SW 1271 (cell line): ENCODE data around the gene TBC1D32.
A peak's percentile ranks its signal among the peaks of the same experiment; 100 is the strongest.
"Not testable (repeated sequence)": the region's sequence is repeated elsewhere in the genome, so short reads cannot be mapped to it uniquely, and the experiment has no call there.

Experiments
- DNase-seq, 2 experiments: peaks; one replicate each; lab custom pipeline; 2025; lab: John Stamatoyannopoulos, UW

The TBC1D32 gene

DNA sequence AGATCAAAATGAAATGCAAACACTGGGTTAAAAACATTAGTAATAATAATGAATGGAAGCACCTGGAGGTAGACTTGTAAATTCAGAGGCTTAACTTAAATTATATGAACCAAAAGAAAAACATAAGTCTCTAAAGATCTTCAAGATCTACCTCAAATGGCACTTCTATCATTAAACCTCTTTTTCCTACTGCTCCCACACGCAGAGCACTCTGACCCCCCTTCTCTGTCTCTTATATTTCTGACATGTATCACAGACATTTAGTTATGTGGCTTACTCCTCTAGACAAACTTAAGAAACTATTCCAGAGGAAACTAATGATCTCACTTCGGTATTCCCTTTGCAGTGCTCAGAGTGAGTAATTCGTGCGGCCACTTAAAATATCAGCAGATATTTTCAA lies 1.1 kb downstream of the TBC1D32 start:
- no peak for DNase-seq

DNA sequence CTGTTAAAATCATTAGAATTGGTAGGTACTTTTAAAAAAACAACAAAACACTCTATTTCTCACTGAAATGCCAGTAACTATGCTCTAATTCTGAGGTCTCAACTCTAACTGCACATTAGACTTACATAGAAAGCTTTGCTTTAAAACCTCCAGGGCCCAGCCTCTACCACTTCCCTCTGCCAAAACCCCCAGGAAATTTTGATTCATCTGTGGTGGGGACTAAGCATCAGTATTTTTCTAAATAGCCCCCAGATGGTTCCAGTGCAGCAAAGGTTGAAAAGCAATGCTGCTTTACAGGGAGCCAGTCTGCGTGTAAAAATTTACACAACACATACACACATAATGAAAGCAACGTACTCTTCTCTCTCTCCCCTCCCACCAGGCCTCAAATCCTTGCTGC lies 3.8 kb downstream of the TBC1D32 start:
- DNase-seq = no peak

DNA sequence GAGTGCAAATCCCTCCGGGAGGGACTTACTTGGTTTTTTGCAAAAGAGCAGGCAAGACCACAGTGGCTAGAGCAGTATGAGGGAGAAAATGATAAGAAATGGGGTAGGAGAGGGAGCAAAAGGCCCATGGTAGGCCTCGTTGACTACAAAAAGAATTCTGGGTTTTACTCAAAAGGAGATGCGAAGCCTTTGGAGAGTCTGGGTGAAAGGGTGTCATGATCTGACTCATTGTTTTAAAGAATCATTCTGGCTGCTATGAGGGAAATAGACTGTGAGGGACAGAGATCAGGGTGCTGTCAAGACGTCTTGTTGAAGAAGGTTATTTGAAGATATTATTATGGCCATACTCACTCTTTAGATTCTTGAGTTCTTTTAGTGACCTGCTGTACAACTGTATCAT lies 13.0 kb downstream of the TBC1D32 start:
- no peak for DNase-seq

DNA sequence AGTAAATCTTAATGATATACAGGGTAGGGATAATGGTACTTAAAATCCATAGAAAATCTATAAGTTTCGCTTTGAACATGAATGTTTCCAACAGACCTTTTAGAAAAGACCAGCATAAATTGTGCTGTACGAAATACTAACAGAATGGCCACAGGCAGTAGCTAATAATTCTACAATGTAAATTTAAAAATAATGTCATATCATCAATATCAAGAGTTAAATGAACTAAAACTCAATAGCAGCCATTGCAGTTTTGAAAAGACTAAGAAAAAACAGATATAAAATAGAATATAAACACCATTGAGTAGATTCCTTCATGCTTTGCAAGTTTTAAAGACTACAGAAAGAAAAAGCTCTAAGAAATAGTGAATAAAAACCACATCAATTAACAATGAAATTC lies 14.7 kb downstream of the TBC1D32 start:
- DNase-seq = no peak

DNA sequence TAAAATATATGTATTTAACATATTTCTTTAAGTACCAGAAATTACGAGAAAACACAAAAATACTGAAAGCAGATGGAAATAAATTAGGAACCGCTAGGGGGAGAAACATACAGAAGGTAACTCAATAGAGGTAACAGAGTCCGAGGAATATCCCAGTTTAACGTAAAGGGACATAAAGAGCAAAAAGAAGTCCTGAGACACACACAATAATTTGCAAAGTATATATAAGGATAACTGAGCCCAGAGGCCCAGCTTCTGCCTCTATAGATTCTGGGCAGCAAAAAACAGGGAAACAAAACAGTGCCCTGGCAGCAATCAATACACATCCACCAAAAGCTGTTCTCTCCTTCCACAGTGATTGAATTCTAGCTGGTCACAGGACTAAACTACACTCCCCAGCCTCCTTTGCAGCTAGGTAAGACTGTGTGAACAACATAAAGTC lies 15.1 kb downstream of the TBC1D32 start:
- DNase-seq = no peak

DNA sequence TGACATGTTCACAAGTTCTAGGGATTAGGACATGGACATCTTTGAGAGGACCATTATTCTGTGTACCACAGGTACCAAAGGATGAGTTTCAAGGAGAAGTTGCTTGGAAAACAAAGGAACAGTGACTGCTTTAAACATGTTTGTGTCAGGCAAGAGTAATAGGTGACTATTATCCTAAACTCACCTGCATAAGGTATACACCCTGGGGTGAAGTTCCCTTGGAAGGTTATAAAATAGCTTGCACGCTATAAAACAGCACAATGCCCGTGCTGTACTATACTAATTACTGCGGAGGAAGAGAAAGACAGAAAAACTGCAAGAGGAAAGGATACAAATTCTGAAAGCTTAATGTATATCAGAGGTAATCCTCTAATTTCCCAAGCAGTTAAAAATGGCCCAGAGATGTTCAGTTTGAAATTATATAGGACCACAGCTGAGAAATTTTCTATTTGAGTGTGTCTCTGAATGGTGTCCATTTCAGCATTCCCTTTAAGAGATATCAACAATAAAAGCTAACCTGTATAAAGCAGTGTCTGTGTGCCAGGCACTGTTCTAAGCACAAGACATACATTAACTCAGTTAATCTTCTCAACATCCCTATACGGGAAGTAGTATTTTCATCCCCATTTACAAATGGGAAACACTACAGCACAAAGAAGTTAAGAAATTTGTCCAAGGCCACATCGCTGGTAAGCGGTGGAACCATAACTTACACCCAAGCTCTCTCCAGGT lies 19.7 kb downstream of the TBC1D32 start:
- no peak for DNase-seq

DNA sequence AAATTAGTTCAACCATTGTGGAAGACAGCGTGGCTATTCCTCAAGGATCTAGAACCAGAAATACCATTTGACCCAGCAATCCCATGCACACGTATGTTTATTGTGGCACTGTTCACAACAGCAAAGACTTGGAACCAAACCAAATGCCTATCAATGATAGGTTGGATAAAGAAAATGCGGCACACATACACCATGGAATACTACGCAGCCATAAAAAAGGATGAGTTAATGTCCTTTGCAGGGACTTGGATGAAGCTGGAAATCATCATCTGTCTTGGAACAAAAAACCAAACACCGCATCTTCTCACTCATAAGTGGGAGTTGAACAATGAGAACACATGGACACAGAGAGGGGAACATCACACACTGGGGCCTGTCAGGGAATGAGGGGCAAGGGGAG lies 22.5 kb downstream of the TBC1D32 start:
- DNase-seq = not testable (repeated sequence)

DNA sequence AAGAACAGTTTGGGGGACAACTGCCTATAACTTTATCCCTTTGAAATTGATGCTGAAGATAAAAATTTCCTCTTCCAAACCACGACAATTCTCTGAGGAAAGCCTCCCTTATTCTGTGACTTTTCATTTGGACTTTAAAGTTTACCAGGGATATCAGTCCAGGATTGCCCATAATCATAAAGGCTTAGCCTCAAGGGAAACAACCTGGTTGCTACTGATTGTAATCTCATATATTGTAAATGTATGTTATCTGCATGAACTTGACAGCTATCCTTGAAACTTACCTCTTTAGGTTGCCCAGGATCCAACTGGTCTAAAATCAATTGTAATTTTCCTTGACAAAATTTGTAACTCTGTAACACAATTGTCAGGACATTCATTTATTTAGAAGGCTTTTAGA lies 23.8 kb downstream of the TBC1D32 start:
- no peak for DNase-seq

DNA sequence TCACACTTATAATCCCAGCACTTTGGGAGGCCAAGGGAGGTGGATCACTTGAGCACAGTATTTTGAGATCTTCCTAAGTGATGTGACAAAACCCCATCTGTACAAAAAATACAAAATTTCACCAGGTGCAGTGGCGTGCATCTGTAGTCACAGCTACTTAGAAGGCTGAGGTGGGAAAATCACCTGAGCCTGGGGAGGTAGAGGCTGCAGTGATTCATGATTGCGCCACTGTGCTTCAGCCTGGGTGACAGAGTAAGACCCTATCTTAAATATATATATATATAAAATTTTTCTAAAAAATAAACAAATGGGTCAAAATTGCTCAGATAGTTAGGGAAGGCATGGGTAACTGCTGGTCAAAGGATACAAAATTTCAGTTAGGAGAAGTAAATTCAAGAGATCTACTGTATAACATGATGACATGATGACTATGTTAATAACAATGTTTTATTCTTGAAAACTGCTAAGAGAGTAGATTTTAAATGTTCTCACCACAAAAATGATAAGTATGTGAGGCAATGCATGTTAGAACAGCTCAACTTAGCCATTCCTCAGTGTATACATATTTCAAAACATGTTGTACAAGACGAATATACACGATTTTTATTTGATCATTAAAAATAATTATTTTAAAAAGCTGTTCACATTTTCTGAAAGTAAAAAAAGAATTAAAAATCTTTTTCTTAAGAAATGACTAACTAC lies 24.4 kb downstream of the TBC1D32 start:
- no peak for DNase-seq

DNA sequence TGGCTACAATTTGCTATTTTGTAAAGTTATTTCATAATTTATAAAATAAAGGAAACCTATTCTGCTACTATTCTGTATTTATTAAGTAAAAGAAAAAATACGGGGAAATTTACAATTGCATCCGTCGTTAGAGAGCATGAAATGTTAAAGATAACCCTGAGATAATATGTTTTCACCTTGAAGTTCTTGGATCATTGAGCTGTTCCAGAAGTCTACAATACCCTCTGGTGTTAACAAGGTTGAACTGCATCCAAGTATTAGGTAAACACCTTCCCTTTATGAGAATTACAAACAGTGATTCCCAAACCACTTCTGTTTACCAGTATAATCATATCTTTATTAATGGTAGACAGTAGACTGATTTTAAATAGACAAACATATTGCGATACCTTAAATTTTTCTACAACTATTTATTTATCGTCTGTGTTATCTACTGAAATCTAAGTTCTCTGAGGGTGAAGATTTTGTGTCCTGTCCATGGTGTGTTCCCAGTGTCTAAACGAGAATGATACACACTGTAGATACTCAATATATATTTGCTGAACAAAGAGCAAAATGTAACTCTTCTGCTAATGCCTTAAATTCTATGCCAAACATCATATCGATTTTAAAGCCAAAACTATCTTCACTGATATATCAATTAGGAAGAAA lies 28.2 kb downstream of the TBC1D32 start:
- peak in 1 of 2 experiments; percentile 61 for DNase-seq

DNA sequence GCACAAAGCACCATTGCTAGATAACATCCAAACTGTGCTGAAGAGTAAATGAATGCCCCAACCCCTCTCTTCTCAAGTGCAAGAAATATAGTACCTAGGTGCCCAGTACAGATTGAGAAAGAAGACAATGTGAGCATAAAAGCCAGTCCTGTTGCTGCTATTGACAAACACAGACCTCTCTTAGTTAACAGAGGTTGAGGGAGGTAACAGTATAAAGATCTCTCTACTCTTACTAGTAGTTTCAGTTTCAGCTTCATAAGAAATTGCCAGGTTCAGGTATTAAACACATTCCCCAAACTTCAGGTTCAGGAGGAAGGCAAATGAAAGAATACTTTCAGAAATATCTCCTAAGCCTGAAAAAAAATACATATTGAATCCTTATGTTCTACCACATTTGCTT lies 31.4 kb downstream of the TBC1D32 start:
- DNase-seq = no peak

DNA sequence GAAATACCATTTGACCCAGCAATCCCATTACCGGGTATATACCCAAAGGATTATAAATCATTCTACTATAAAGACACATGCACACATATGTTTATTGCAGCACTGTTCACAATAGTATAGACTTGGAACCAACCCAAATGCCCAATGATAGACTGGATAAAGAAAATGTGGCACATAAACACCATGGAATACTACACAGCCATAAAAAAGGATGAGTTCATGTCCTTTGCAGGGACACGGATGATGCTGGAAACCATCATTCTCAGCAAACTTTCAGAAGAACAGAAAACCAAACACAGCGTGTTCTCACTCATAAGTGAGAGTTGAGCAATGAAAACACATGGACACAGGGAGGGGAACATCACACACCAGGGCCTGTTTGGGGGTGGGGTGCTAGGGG lies 33.1 kb downstream of the TBC1D32 start:
- not testable (repeated sequence) for DNase-seq

DNA sequence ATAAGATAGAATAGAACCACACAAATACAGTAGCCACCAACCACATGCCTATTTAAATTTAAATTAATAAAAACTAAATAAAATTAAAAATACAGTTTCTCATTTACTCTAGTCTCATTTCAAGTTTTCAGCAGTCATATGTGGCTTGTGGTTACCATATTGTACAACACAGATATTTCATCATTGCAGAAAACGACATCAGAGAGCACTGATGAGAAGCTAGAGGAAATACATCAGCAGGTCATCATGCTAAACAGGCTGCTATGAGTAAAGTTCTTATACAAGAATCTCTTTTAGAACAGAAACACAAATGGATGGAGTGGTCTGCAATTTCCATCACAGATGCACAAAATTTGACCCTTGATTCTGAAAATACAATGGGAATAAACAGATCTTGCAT lies 36.6 kb downstream of the TBC1D32 start:
- no peak for DNase-seq

DNA sequence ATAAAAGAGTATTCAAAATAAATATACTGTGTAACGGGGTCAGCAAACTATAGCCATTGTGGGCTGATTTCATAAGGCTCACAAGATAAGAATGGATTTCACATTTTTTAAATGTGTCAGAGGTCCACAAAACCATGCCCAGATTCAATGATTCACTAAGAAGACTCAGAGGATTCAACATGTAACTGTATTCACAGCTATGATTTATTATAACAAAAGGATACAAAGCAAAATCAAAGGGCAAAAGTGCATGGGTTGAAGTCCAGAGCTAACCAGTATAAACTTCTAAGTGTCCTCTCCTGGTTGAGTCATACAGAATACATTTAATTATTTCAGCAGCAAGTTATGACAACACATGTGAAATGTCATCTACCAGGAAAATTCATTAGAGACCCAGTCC lies 49.2 kb downstream of the TBC1D32 start:
- no peak for DNase-seq

DNA sequence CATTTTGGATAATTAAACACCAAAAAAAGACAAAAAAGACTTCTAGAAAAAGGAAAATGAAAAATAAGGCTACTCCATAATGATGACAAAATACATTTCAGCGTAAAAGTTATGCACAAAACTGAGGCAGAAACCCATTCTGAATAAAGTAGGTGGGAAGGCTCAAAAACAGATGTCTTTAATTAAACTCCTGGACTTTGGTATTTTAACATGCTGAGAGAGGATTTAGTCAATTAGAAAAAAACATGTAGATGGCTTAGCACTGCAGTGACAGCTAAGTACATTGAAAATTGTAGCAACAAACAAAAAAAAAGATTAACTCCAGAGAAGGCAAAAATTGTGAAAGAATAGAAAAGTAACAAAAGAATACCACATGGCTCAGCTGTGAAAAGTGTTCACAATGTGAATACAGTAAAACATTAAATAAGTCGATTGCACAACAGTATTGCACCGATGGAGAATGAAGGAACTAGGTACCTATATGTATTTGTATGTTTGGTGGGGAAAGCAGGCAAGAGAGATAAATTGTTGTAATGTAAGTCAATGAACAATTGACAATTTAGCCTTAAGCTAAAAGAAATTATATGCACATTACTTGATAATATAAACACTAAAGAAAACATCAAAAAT lies 59.5 kb downstream of the TBC1D32 start:
- no peak for DNase-seq

DNA sequence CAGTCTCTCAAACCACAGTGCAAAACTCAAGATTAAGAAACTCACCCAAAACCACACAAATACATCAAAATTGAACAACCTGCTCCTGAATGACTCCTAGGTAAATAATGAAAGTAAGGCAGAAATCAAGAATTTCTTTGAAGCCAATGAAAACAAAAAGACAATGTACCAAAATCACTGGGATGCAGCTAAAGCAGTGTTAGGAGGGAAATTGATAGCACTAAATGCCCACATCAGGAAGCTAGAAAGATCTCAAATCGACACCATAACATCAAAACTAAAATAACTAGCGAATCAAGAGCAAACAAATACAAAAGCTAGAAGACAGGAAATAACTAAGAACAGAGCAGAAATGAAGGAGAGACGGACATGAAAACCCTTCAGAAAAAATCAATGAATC lies 70.5 kb downstream of the TBC1D32 start:
- DNase-seq = no peak

DNA sequence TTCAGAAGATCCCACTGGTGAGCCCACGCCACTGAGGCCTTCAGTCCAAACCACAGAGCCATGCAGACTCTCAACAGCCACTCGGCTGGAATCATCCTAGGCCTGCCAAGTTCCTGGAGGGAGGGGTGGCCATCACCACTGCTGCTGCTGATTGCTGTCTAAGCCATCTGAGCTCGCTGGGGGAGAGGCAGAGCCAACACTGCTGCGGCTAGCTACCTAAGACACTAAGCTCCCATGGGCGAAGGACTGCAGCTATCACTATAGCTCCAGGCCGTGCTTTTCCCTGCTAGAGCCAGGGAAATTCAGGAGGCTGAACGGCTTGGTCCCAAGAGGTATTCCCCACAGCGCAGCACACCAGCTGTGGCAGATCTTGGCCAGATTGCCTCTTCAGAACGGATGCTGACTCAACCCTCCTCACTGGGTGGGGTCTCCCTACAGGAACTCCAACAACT lies 73.6 kb downstream of the TBC1D32 start:
- no peak for DNase-seq

DNA sequence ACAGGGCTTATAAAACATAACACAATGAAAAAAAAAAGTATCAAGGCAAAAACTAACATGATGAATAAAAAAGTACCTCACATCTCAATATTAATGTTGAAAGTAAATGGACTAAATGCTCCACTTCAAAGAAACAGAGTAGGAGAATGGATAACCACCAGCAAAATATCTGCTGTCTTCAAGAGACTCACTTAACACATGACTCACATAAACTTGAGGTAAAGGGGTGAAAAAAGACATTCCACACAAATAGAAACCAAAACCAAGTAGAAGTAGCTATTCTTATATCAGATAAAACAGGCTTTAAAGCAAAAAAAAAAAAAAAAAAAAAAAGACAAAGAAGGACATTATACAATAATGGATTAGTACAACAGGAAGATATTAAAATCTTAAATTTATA lies 86.9 kb downstream of the TBC1D32 start:
- DNase-seq = no peak

DNA sequence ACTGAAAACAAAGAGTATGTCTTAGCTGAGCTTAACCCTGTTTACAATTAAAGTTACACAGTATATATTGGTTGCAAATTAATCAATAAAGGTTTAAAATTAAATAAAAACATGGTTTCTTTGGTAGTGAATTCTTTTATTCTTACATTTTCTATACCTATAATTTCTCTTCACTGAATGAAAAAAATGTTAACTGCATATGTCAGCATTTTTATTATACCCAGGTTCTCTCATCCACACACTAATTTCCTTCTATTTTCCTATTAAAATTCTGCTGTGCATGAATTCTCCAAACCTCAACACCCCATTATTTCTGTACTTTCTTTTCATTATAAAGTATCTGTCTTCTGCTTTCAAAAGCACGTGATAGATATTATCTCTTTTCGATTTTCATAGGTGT lies 91.9 kb downstream of the TBC1D32 start:
- DNase-seq = no peak

DNA sequence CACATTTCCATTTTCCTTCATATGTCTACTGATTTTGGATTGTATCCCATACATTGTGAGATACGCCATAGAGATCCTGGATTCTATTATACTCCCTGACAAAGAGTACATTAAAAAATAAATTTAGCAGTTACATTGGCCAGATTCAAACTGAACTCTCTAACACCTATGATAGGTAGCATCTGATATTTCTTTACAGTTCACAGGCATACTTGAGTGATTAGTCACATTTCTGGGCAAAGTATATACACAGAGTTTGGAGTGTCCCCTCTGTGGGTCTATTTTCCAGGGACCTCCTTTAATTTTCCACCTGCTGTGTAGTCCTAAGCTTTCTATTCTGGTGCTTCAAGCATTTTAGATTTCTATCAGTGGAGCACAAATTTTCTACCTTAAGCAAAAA lies 96.4 kb downstream of the TBC1D32 start:
- DNase-seq = no peak

DNA sequence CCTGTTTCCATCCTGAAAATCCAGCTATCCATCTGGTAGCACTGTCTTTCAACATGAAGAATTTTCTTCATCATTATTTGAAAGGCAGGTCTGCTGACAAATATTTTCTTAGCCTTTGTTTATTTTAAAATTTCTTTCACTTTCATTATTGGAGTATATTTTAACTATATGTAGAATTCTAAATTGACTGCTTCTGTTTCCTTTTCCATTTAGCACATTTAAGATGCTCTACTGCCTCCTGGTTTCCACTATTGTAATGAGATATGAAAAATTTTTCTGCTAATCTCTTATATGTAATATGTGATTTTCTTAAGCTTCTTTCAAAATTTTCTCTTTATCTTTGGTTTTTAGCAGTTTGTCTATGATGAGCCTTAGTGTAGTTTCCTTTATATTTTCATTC lies 97.3 kb downstream of the TBC1D32 start:
- DNase-seq = no peak

DNA sequence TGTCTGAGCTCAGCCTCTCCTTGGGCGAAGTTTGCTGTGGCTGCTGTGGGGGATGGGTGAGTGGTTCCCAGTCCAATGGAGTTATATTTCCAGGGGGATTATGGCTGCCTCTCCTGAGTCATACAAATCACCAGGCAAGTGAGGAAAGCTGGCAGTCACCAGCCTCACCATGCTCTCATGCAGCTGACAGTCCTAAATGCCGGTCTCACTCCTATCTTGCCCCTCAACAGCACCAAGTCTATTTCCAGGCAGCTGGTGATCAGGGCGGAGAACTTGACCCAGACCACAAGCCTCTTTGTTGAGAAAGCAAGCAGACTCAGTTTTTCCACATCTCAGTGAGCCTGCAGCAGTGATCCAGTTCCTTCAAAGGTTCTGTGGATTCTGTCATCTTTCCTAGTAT lies 98.9 kb downstream of the TBC1D32 start:
- no peak for DNase-seq

DNA sequence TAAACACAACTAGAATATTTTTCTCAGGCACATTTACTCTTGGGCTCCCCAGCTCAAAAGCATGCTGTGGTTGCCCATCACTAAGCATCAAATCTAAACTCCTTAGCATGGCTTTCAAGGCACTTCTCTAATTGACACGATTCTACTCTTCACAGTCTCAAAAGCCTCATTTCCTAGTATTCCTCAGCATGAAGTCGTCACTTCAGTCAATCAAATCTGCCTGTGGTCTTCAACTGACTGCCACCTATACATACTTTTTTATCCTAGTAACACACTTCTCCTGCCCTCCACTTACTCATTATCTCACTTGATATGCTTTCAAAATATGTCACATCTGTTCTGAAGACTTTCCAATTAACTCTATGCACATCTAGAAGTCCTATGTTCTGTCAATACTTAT lies 110.3 kb downstream of the TBC1D32 start:
- DNase-seq = no peak
